Common myeloid progenitor, CD34-positive (primary cell): Measurements from ENCODE around the gene ZNF10. TPM values are rescaled to one million over a fixed set of nuclear protein-coding genes. Genes with fewer than 3 reads are reported as not detected.
A peak's percentile ranks its signal among the peaks of the same experiment; 100 is the strongest.

Experiments used
- CTCF ChIA-PET: fragments of 350-600 bp; sonication (Branson Sonifier 250); formaldehyde crosslinking; loops from one replicate; lab custom pipeline; 2021; ENCODE audit warnings: antibody characterized with exemption; lab: Charles Lee
- POLR2A ChIA-PET: fragments of 350-600 bp; sonication (Branson Sonifier 250); formaldehyde crosslinking; loops from one replicate; lab custom pipeline; 2021; ENCODE audit warnings: antibody characterized with exemption; lab: Charles Lee
- DNase-seq, 3 donors: peaks; one replicate each; pipeline versions ENCODE4 v3.0.0 to v3.0.0-alpha.2; 2013
- H3K27ac ChIP-seq, 2 experiments: 1 replicate in 1 of 2; 2 replicates in 1 of 2; pipeline ENCODE4 v1.7.0; 2013; ENCODE audit warnings: inconsistent platforms in 2 of 2, low read length in 2 of 2, mild to moderate bottlenecking in 2 of 2, low read depth in 1 of 2, moderate library complexity in 1 of 2; ENCODE audit not compliant: severe bottlenecking in 2 of 2, insufficient read depth in 1 of 2, poor library complexity in 1 of 2
- H3K27me3 ChIP-seq, 5 experiments: replicated peaks in 2 of 5; 1 replicate in 3 of 5; 2 replicates in 2 of 5; pipeline versions ENCODE4 v1.6.1 to v1.7.0; 2013; ENCODE audit warnings: low read length in 4 of 5, mild to moderate bottlenecking in 2 of 5, moderate library complexity in 2 of 5, inconsistent platforms in 1 of 5; ENCODE audit not compliant: insufficient read depth in 5 of 5, control insufficient read depth in 4 of 5
- H3K36me3 ChIP-seq, 4 experiments: 1 replicate in 2 of 4; 2 replicates in 2 of 4; pipeline versions ENCODE4 v1.6.1 to v1.7.0; 2013; ENCODE audit warnings: low read length in 3 of 4, control low read depth in 1 of 4, mild to moderate bottlenecking in 1 of 4; ENCODE audit not compliant: control insufficient read depth in 4 of 4, insufficient read depth in 4 of 4
- H3K4me1 ChIP-seq, 4 experiments: 1 replicate in 3 of 4; 2 replicates in 1 of 4; pipeline versions ENCODE4 v1.6.1 to v1.7.1; 2013; ENCODE audit warnings: low read length in 3 of 4, mild to moderate bottlenecking in 3 of 4, control low read depth in 1 of 4, inconsistent platforms in 1 of 4, moderate library complexity in 1 of 4; ENCODE audit not compliant: control insufficient read depth in 4 of 4, insufficient read depth in 4 of 4; ENCODE audit errors: control extremely low read depth in 1 of 4
- H3K4me3 ChIP-seq, 7 experiments: 1 replicate in 4 of 7; 2 replicates in 3 of 7; pipeline versions ENCODE4 v1.5.1 to v1.7.0; 2013; ENCODE audit warnings: mild to moderate bottlenecking in 7 of 7, low read length in 6 of 7, moderate library complexity in 6 of 7, inconsistent platforms in 2 of 7, low read depth in 2 of 7, control low read depth in 1 of 7; ENCODE audit not compliant: insufficient read depth in 4 of 7, control insufficient read depth in 1 of 7; ENCODE audit errors: extremely low read depth in 1 of 7
- H3K9me3 ChIP-seq, 5 experiments: 1 replicate in 4 of 5; 2 replicates in 1 of 5; pipeline versions ENCODE4 v1.6.1 to v1.7.1; 2013; ENCODE audit warnings: low read length in 4 of 5, mild to moderate bottlenecking in 2 of 5, inconsistent platforms in 1 of 5, low read depth in 1 of 5, moderate library complexity in 1 of 5; ENCODE audit not compliant: control insufficient read depth in 4 of 5, insufficient read depth in 2 of 5; ENCODE audit errors: control extremely low read depth in 1 of 5
- WGBS: methylation state at CpG from one replicate; pipeline ENCODE4 v1.1.5; 2013; ENCODE audit not compliant: insufficient coverage; 5-methylcytosine and 5-hydroxymethylcytosine counted together
- polyA plus RNA-seq: library from polyadenylated mRNA; unstranded; fragments of 120-200 nt; gene quantifications from one replicate; pipeline ENCODE4 v1.2.1, GENCODE V29; 2013

The ZNF10 gene
- polyA plus RNA-seq = 14.9 TPM

- Histone ChIP-seq H3K9me3 (peaks cover 7 to 50% (median 35%) of the 10 kb centered on the region in 5 experiments), H3K27me3 (no peaks in the 10 kb centered on the region), H3K27ac (peak within 1 kb of the TSS; percentile 93 to 96), H3K4me3 (peak within 1 kb of the TSS; percentile 82 to 96 (median 91)), H3K36me3 (peaks cover 9 to 38% (median 28%) of the 10 kb centered on the region in 4 experiments), H3K4me1 (peaks cover 0 to 9% (median 4%) of the 10 kb centered on the region in 4 experiments)
- ChIA-PET POLR2A (interaction anchor here (0.5 to 1.5 kb wide), 3 partner anchors 50 to 243 kb away, joined by 3 to 11 read pairs (median 3); partner anchors contain the start of genes CHFR and ZNF140), CTCF (interaction anchor here (1.6 to 1.7 kb wide), 2 partner anchors 50 to 72 kb away, joined by 3 to 5 read pairs; no protein-coding TSS in a partner anchor)
- DNase-seq = peak; percentile 97 to 99 (median 98)
- WGBS = under 1% methylated on average over 50 of the region's 87 CpGs
Measured at GRCh38 chr12:133130038-133130807, at the start of gene ZNF10, which contains the start of gene ZNF891. Gene ZNF10 (plus strand): TSS chr12:133130627. CDS start chr12:133144493, 13,866 bp downstream. Gene ZNF891 (minus strand): TSS chr12:133130274. CDS start chr12:133121918, 8,356 bp downstream.

DNA sequence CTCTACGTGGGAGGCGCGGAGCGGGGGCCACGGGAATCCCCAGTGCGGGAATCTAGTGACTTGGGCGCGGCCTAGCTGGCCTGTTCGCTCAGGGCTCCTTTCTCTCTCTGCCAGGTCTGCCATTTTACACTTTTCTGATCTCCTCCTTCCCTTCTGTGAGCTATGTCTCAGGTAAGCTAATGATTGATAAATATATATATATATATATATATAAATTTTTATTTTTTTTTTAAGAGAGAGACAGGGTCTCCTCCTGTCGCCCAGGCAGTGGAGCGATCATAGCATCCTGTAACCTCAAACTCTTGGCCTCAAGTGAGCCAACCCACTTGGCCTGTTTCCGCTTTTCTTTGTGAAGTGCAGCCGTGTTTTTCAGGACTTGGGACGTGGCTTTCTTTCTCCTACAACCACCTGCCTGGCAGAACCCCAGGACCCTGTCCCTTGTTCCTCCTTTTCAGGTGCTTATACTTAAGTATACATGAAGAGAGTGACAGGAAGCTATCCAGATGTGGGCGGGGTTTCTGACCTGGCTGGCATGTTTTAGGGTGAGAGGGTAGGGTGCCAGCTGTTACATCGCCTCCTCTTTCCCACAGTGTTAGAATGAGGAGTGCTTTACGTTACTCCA is 49.2 kb upstream of the ZNF10 start:
- H3K27me3 ChIP-seq = no peaks in the 10 kb centered on the region
- peaks cover 20 to 44% (median 36%) of the 10 kb centered on the region in 4 experiments for H3K36me3 ChIP-seq
- peaks cover 0 to 12% (median 9%) of the 10 kb centered on the region in 4 experiments for H3K4me1 ChIP-seq
- H3K27ac ChIP-seq = peak overlapping the region; percentile 98 to 99
- peaks cover 18 to 72% (median 55%) of the 10 kb centered on the region in 5 experiments for H3K9me3 ChIP-seq
- 39% methylated on average over 4 of the region's 17 CpGs for WGBS
- CTCF ChIA-PET = interaction anchor here (0.6 to 1.4 kb wide), 2 partner anchors 50 to 173 kb away, joined by 3 read pairs; no protein-coding TSS in a partner anchor
- DNase-seq = no peak
- H3K4me3 ChIP-seq = peak overlapping the region; percentile 49 to 88 (median 82)
- POLR2A ChIA-PET = interaction anchor here (0.9 to 1.6 kb wide), 2 partner anchors 49 to 100 kb away, joined by 3 to 11 read pairs; partner anchors contain the start of genes ZNF10, ZNF268 and ZNF891

- H3K36me3 ChIP-seq = peaks cover 32 to 65% (median 54%) of the 10 kb centered on the region in 4 experiments
- no peak overlapping the region for H3K27ac ChIP-seq
- peaks cover 27 to 71% (median 53%) of the 10 kb centered on the region in 5 experiments for H3K9me3 ChIP-seq
- ChIA-PET POLR2A (no interaction called here), CTCF (no interaction called here)
- peaks cover 0 to 12% (median 9%) of the 10 kb centered on the region in 4 experiments for H3K4me1 ChIP-seq
- 97% methylated on average over 5 of the region's 6 CpGs for WGBS
- no peak for DNase-seq
- H3K4me3 ChIP-seq = peak overlapping the region in 3 of 7 experiments; percentile 11 to 17 (median 16)
- H3K27me3 ChIP-seq = no peaks in the 10 kb centered on the region
Measured at GRCh38 chr12:133083345-133083744, 47.1 kb upstream of the ZNF10 start.

DNA sequence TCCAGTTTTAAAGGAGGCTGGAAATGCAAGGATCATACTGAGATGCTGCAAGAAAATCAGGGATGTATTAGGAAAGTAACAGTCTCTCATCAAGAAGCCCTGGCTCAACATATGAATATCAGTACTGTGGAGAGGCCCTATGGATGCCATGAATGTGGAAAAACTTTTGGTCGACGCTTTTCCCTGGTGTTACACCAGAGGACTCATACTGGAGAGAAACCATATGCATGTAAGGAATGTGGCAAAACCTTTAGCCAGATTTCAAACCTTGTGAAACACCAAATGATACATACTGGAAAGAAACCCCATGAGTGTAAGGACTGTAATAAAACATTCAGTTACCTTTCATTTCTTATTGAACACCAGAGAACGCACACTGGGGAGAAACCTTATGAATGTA is 24.8 kb upstream of the ZNF10 start:
- no peak for DNase-seq
- H3K4me3 ChIP-seq = peak overlapping the region in 1 of 7 experiments; percentile 10
- no peaks in the 10 kb centered on the region for H3K27me3 ChIP-seq
- H3K36me3 ChIP-seq = peaks cover 18 to 89% (median 45%) of the 10 kb centered on the region in 4 experiments
- ChIA-PET CTCF (no interaction called here), POLR2A (no interaction called here)
- WGBS = 90% methylated on average over 2 of the region's 3 CpGs
- no peak overlapping the region for H3K27ac ChIP-seq
- no peaks in the 10 kb centered on the region for H3K4me1 ChIP-seq
- peaks cover 42 to 94% (median 57%) of the 10 kb centered on the region in 5 experiments for H3K9me3 ChIP-seq

GRCh38 chr12:133106253-133106652 is 24.2 kb upstream of the ZNF10 start:
- CTCF ChIA-PET = interaction anchor here (0.9 kb wide), 1 partner anchor 14 kb away, joined by 3 read pairs; no protein-coding TSS in a partner anchor
- WGBS = 100% methylated on average over 2 of the region's 5 CpGs

DNA sequence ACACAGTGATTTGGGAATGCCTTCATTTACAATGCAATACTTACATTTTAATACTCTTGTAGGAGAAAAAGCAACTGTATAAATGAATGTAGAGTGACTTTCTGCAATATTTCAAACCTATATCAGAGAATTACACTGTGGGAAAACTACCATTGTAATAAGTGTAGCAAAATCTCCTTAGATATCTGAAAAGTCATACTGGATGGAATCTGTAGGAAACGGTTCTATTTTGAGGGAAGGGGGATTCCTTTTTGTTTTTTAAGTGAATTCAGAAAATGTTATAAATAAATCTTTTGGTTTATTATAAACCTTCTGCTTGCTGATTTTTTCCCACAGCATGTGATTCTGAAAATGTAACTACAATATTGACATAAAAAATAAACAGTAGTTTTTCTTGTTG is 23.3 kb upstream of the ZNF10 start:
- no peak for DNase-seq
- H3K4me3 ChIP-seq = peak overlapping the region in 1 of 7 experiments; percentile 39
- peaks cover 11 to 76% (median 35%) of the 10 kb centered on the region in 4 experiments for H3K36me3 ChIP-seq
- ChIA-PET CTCF (interaction anchor here (0.9 kb wide), 1 partner anchor 13 kb away, joined by 3 read pairs; no protein-coding TSS in a partner anchor), POLR2A (no interaction called here)
- H3K27me3 ChIP-seq = no peaks in the 10 kb centered on the region
- H3K4me1 ChIP-seq = no peaks in the 10 kb centered on the region
- peaks cover 36 to 91% (median 52%) of the 10 kb centered on the region in 5 experiments for H3K9me3 ChIP-seq
- no peak overlapping the region for H3K27ac ChIP-seq
- no CpG with 5 or more reads among the region's 1 CpG for WGBS

More at GRCh38 chr12:133106253-133106652, 24.2 kb upstream of the ZNF10 start:
- peaks cover 39 to 93% (median 52%) of the 10 kb centered on the region in 5 experiments for H3K9me3 ChIP-seq
- H3K4me1 ChIP-seq = no peaks in the 10 kb centered on the region
- no peaks in the 10 kb centered on the region for H3K27me3 ChIP-seq
- H3K36me3 ChIP-seq = peaks cover 12 to 84% (median 41%) of the 10 kb centered on the region in 4 experiments
- peak in 1 of 3 donors; percentile 15 for DNase-seq
- POLR2A ChIA-PET = no interaction called here
- peak overlapping the region in 1 of 7 experiments; percentile 25 for H3K4me3 ChIP-seq
- H3K27ac ChIP-seq = no peak overlapping the region
